ENCODE data around the gene TMEM235.

- no peak for TF ChIP-seq CTCF (IDR thresholded peaks at IDR 0.05; ENCODE audit: low read depth, low read length)
- no peak for TF ChIP-seq EZH2phosphoT487 (IDR thresholded peaks at IDR 0.05; ENCODE audit: low read depth)
These were observed 1.4 kb downstream of the TMEM235 start for GRCh38 chr17:78232859-78233173.
